CD4-positive, alpha-beta T cell treated with Interleukin-10 for 1 hour (primary cell): ENCODE data around the gene CDK18.
"Not testable (repeated sequence)": the region's sequence is repeated elsewhere in the genome, so short reads cannot be mapped to it uniquely, and the experiment has no call there.

Experiments used
- DNase-seq: peaks from one replicate; pipeline ENCODE4 v3.0.0-alpha.2; 2020

CDK18 gene

GRCh38 chr1:205504311-205505075 lies at the start of gene CDK18:
Gene CDK18 (plus strand): TSS chr1:205504669. CDS start chr1:205523168, 18,499 bp downstream.
- DNase-seq, result peak; percentile 37

GRCh38 chr1:205454903-205455335 lies 49.5 kb upstream of the CDK18 start:
- DNase-seq, result no peak

DNA sequence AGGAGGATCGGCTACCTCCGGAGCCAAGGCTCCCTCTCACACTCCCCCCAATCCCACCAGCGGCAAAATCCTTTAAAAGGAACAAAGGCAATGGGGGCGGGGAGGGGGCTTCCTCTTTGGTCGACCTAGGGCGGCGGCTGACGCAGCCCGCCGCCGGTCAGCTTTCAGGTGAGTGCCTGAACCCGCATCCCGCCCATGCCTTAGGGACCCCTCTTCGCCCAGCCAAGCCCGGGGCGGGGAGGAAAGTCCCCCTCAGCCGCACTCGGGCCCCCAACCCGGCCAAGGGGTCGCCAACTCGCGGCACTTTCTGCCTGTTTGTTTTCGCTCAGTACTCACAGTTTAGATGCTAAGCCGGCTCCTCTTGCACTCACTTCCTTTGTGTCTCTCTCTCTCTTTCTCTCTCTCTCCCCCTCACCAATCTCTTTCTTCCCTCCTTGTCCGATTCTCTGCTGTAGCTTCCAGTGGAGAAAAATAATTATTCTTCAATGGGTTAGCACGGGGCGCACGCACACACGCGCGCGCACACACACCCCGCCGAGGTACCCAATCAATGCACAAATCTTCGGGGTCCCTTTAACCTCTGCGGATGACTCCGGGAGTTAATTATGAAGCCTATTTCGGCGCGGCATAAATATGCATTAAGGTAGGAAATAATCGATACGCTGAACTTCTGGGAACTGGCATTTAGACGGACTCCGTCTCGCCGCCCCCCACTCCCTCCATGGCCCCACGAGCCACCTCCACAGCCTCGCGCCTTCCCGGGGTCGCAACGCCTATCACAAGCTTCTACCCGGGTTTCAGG lies 48.7 kb upstream of the CDK18 start, which contains the start of gene BLACAT1:
TSS of gene BLACAT1 (minus strand) at position 465 of the 802 bp plus-strand sequence.
- DNase-seq, result no peak

DNA sequence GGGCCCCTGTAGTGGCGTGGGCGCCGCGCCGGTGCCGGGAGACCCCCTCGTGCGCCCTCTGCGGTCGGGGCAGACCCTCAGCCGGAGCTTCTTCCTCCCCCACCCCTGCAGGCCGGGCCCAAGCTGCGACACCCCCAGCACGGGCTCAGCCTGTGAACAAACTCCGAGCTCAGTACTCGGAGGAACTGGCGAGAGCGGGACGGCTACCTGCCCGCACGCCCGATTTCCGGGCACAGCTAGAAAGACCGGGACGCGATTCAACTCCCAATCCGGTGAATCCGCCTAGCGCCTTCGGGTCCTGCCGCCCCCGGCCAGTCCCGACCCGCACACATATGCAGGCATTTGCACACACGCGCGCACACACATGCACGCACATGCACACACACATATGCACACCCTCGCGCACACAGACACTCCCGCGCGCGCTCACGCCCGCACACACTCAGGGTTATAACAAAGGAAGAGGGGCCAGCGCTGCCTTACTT lies 48.0 kb upstream of the CDK18 start:
- DNase-seq, result no peak

DNA sequence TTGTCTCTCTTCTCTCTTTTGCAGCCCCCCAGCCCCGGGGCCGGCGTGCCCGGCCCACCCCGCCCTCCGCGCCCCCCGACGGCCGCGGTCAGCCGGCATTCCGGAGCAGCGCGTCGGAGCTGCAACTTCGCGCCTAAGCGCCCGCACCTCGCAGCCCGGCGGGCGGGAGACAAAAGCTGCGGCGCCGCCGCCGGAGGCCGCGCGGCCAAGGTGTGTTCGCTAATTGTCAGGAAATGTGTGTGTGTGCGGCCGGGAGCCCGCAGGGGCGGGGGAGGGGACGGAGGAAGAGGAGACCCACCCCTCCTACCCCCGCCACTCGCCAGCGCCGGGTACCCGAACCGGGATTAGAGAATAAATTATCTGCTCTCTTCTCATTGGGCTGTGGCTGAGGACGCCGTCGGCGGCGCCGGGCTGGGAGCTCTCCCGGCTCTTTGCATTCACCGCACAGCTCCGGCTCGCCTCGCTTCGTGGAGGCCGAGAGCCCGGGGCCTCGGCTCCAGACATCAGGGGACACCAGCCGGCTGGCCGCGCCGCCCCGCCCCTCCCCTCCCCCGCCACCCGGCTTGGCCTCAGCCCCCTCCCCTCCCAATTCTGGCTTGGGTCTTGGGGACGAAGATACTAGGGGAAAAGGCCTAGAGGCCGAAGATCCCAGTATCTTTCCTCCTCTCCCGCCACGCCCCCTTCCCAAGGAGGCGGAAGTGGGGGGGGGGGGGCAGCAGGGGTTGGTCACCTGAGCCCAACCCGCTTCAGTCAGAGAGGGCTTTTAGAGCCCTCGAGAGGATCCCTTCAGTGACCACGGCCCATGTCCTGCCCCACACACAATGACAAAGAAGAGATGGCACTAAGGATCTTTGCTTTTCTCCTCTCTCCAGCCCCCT lies 47.4 kb upstream of the CDK18 start:
- no peak for DNase-seq

GRCh38 chr1:205458777-205459566 lies 45.5 kb upstream of the CDK18 start:
- DNase-seq, result peak; percentile 34

DNA sequence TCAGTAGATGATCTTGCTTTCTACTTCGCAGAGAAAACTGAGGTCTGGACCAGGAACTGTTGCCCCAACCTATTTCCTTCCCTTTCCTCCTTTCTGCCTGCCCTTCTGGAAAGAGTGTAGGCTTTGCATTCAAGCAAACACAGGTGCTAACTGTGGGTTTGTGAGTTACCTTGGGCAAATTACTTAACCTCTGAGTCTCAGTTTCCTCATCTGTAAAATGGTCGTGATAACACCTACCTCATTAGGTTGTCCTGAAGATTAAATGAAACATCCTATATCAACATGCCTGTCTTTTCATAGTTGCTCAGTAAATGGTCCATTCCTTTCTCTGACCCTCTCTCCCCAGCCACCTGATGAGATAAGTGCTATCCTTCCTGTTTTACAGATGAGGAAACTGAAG lies 39.1 kb upstream of the CDK18 start:
- no peak for DNase-seq

DNA sequence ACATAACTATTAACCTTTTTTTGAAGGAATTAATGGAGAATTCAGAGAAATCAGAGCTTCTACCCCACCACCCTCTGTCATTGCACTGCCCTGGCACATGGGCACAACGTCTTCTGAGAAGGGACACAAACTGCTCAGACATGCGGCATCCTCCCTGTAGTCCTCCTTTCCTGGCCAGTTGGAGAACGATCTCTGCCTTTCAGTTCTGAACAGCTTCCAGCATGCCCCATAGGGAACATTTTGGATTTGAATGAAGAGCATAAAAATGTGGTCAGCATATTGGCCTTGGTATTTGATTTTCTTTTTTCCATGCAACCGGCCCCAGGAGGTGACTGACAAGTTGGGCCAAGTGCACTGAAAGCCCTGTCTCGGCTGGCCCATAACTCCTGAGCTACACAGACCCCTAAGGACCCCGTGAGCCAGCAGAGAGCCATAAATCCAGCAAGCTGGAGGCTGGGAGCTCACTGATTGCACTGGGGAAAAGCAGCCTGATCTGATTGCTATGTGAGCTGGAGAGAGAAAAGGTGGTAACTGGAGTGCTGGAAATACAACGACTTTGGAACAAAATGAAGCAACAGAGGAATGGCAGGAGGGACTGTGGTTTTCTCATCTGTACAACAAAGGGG lies 37.8 kb upstream of the CDK18 start:
- DNase-seq, result no peak

GRCh38 chr1:205470131-205470530 lies 34.3 kb upstream of the CDK18 start:
- no peak for DNase-seq

GRCh38 chr1:205472737-205473441 lies 31.6 kb upstream of the CDK18 start:
- no peak for DNase-seq

DNA sequence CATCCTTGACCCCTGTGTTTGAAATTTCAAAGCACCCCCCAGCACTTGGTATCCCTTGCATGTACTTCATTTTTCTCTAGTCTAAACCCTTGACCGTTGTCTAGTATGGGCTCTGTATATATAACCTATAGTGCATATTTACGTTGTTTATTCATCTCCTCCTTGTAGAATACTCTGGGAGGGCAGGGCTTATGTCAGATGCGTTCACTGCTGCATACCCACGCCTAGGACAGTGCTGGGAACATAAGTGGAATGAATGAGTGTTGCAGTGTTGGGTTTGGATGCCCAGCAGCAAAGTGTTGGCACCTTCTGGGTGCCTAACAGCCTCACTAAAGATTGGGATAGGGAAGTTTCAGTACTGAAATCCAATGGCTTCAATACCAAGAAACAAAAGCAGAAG lies 31.0 kb upstream of the CDK18 start:
- no peak for DNase-seq

GRCh38 chr1:205473966-205474365 lies 30.5 kb upstream of the CDK18 start:
- no peak for DNase-seq

- DNase-seq, result no peak
Observed at GRCh38 chr1:205474571-205474970, 29.9 kb upstream of the CDK18 start.

DNA sequence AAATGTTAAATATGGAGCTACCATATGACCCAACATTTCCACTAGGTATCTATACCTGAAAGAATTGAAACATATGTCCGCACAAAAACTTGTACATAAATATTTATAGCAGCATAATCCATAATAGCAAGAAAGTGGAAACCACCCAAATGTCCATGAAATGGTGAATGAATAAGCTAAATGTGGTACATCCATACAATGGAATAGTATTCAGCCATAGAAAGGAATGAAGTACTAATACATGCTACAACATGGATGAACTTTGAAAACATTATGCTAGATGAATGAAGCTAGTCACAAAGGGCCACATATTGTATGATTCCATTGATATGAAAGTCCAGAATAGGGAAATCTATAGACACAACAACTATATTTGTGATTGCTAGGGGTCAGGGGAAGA lies 28.6 kb upstream of the CDK18 start:
- no peak for DNase-seq

DNA sequence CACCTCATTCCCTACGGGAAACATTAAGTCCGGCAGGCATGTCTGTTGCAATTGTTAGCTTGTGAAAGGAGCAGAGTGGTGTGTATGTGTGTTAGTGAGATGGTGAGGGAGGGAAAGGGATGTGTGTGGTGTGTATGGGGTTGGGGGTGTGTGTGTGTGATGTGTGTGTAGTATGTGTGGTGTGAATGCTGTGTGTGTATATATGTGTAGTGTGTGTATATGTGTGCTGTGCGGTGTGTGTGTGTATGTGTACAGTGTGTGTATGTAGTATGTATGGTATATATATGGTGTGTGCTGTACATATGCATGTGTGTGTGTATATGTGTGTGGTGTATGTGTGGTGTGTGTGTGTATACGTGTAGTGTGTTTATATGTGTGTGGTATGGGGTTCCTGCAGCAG lies 27.8 kb upstream of the CDK18 start:
- DNase-seq, result no peak

- DNase-seq, result no peak
Observed at GRCh38 chr1:205477121-205477758, 27.2 kb upstream of the CDK18 start.

DNA sequence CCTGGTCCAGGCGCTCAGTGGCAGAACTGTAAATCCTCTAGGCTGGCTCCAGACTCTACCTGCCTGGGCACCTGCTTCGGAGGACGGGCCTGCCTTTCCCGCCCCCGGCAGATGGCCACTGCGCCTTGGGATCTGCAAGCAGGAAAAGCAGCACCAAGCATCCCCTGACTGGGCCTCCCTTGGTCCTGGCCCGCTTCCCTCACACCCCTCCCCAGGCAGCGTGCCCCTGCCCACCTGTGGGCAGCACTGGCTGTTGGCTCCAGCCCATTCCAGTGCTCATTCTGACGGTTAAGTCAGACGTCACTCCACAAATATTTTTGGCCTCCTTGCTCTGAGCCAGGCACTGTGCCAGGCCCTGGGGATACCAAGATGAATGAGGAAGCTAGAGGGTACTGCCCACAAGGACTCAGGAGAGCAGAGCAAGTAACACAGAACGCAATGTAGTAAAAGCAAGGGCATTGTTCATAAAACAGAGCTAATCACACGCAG lies 26.7 kb upstream of the CDK18 start:
- no peak for DNase-seq

DNA sequence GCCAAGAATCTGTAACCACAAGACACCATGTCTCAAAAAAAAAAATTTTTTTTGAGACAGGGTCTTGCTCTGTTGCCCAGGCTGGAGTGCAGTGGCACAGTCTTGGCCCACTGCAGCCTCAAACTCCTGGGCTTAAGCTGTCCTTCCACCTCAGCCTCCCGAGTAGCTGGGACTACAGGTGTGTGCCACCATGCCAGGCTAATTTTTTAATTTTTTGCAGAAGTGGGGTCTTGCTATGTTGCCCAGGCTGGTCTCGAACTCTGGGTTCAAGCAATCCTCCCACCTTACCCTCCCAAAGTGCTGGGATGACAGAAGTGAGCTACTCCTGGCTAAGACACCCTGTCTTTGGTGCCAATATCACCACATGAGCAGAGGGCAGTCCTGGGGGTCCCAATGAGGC lies 25.5 kb upstream of the CDK18 start:
- DNase-seq, result not testable (repeated sequence)

- peak; percentile 75 for DNase-seq
Observed at GRCh38 chr1:205480349-205480985, 24.0 kb upstream of the CDK18 start.

- no peak for DNase-seq
Observed at GRCh38 chr1:205481218-205481617, 23.3 kb upstream of the CDK18 start.
